Gastroesophageal sphincter (tissue), 4 donors: ENCODE data around the gene TTC8. TPM values are rescaled to one million over a fixed set of nuclear protein-coding genes. Genes with fewer than 3 reads are reported as not detected.

Experiments used
- ATAC-seq: fragments of 150-250 bp; one replicate; pipeline ENCODE4 v1.9.1; 2016; ENCODE audit warnings: mild to moderate bottlenecking, moderate library complexity
- H3K27ac ChIP-seq, 4 donors: fragments of 200-600 bp; sonication (generic) in 3 of 4; 1 replicate in 3 of 4; 2 replicates in 1 of 4; pipeline ENCODE4 v1.5.1; 2016 to 2019
- H3K27me3 ChIP-seq: fragments of 200-600 bp; sonication (generic); one replicate; pipeline ENCODE4 v1.5.1; 2019
- H3K36me3 ChIP-seq, 2 donors: fragments of 200-600 bp; sonication (generic); one replicate each; pipeline ENCODE4 v1.5.1; 2019; ENCODE audit warnings: control low read depth in 1 of 2
- H3K4me1 ChIP-seq, 3 donors: fragments of 200-600 bp; sonication (generic); 1 replicate in 2 of 3; 2 replicates in 1 of 3; pipeline ENCODE4 v1.5.1; 2016 to 2019; ENCODE audit warnings: control low read depth in 2 of 3
- H3K4me3 ChIP-seq, 2 donors: fragments of 200-600 bp; sonication (generic); one replicate each; pipeline ENCODE4 v1.5.1; 2019; ENCODE audit warnings: mild to moderate bottlenecking in 1 of 2, moderate library complexity in 1 of 2
- H3K9me3 ChIP-seq, 3 donors: fragments of 200-600 bp; sonication (generic); one replicate each; pipeline ENCODE4 v1.5.1; 2017 to 2019; ENCODE audit warnings: control low read depth in 2 of 3
- EP300 ChIP-seq: sonication (generic); formaldehyde crosslinking; IDR thresholded peaks from one replicate; pipeline ENCODE4 v1.6.1; 2017; ENCODE audit warnings: antibody characterized with exemption, mild to moderate bottlenecking
- POLR2A ChIP-seq, 2 donors: fragments of 450-650 bp; IDR thresholded peaks; one replicate each; pipeline ENCODE4 v1.6.1; 2017; ENCODE audit warnings: antibody characterized with exemption in 2 of 2, mild to moderate bottlenecking in 2 of 2, moderate library complexity in 1 of 2
- POLR2AphosphoS5 ChIP-seq: sonication (generic); formaldehyde crosslinking; IDR thresholded peaks from one replicate; pipeline ENCODE4 v1.6.1; 2017; ENCODE audit warnings: antibody characterized with exemption
- WGBS, 2 donors: methylation state at CpG; one replicate each; pipeline ENCODE4 v1.1.5; 2018; ENCODE audit warnings: low coverage in 1 of 2; 5-methylcytosine and 5-hydroxymethylcytosine counted together
- total RNA-seq, 4 donors: library from RNA; depleted of rRNA; stranded (reverse); fragments of >200 nt; gene quantifications; one replicate each; pipeline ENCODE4 v1.1.0, GENCODE V29; 2016
- TF ChIP-seq, protein P1 (sequence below), 4 experiments: fragments of 200-600 bp in 2 of 4; fragments of 450-650 bp in 2 of 4; sonication (generic) in 1 of 4; IDR thresholded peaks; one replicate each; pipeline ENCODE4 v1.5.1; 2017 to 2019; ENCODE audit warnings: antibody characterized with exemption in 4 of 4, mild to moderate bottlenecking in 2 of 4, moderate library complexity in 2 of 4

Gene TTC8
- total RNA-seq, 4 donors from 2014 or later = 17.0 to 35.3 (median 24.8) TPM

DNA sequence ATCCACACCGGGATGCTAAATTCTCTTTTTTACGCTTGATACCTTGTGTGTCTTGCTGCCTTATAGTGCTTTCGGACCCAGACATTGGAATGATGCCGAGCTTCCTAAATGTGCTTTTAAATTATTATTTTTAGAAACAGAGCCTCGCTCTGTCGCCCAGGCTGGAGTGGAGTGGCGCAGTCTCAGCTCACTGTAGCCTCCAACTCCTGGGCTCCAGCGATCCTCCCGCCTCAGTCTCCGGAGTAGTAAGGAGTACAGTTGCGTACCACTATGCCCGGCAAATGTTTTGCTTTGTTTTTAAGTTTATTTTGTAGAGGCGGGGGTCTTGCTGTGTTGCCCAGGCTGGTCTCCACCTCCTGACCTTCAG lies 31.2 kb upstream of the TTC8 start:
- Histone ChIP-seq H3K27ac (peak overlapping the region; percentile 52 to 90 (median 88)), H3K4me3 (peak overlapping the region; percentile 37 to 86), H3K4me1 (peaks cover 0 to 31% (median 4%) of the 10 kb centered on the region in 3 donors), H3K36me3 (no peaks in the 10 kb centered on the region), H3K9me3 (no peaks in the 10 kb centered on the region), H3K27me3 (no peaks in the 10 kb centered on the region)
- TF ChIP-seq POLR2AphosphoS5 = no peak
- TF ChIP-seq EP300 = no peak
- ATAC-seq = peak; percentile 9
- WGBS, 2 donors = 34 to 63% methylated on average over 6 to 9 of the region's 13 CpGs

DNA sequence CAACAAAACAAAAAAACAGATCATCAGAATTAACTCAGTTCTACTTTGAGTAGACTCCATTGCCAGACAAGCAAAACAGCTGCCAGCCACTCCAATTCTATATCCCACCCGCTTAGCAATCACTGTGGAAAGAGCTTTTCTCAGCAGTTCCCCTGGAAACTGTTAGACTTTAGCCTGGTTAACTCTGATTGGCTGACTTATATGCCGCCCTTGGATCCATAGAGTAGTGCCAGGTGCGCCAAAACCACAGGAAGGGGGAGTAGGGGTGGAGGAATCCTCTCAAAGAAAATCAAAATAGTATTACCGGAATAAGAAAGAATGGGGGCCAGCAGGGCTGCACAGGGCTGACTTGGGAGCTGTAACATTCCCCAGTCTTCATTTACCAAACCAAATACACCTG lies 26.3 kb upstream of the TTC8 start:
- Histone ChIP-seq H3K4me1 (peaks cover 0 to 6% (median 4%) of the 10 kb centered on the region in 3 donors), H3K9me3 (no peaks in the 10 kb centered on the region), H3K4me3 (no peak overlapping the region), H3K27me3 (no peaks in the 10 kb centered on the region), H3K36me3 (no peaks in the 10 kb centered on the region), H3K27ac (no peak overlapping the region)
- TF ChIP-seq POLR2A (IDR thresholded peaks at IDR 0.05) = no peak
- no peak for TF ChIP-seq EP300
- TF ChIP-seq, protein P1, sequence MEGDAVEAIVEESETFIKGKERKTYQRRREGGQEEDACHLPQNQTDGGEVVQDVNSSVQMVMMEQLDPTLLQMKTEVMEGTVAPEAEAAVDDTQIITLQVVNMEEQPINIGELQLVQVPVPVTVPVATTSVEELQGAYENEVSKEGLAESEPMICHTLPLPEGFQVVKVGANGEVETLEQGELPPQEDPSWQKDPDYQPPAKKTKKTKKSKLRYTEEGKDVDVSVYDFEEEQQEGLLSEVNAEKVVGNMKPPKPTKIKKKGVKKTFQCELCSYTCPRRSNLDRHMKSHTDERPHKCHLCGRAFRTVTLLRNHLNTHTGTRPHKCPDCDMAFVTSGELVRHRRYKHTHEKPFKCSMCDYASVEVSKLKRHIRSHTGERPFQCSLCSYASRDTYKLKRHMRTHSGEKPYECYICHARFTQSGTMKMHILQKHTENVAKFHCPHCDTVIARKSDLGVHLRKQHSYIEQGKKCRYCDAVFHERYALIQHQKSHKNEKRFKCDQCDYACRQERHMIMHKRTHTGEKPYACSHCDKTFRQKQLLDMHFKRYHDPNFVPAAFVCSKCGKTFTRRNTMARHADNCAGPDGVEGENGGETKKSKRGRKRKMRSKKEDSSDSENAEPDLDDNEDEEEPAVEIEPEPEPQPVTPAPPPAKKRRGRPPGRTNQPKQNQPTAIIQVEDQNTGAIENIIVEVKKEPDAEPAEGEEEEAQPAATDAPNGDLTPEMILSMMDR (IDR thresholded peaks at IDR 0.05) = no peak
- no peak for TF ChIP-seq POLR2AphosphoS5
- no peak for ATAC-seq
- WGBS, 2 donors = 63 to 86% methylated on average over 1 of the region's 4 CpGs

DNA sequence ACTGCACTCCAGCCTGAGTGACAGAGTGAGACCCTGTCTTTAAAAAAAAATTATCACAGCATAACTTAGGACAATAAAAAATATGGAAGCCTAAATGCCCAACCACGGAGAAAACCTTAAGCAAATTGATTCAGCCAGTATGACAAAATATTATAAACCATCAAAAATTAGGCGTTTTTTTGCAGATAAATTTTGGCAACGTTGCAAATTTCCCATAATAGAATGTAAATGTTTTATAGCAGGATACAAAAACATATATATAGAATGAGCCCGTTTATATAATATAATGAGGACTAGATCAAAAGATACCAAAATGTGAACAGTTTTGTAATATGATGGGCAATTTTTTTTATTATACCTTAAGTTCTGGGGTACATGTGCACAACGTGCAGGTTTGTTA lies 24.9 kb upstream of the TTC8 start:
- Histone ChIP-seq H3K4me3 (no peak overlapping the region), H3K9me3 (no peaks in the 10 kb centered on the region), H3K27ac (no peak overlapping the region), H3K4me1 (no peaks in the 10 kb centered on the region), H3K36me3 (no peaks in the 10 kb centered on the region), H3K27me3 (no peaks in the 10 kb centered on the region)
- TF ChIP-seq EP300 (no peak), POLR2AphosphoS5 (no peak), POLR2A (IDR thresholded peaks at IDR 0.05) (no peak)
- TF ChIP-seq, protein P1 (IDR thresholded peaks at IDR 0.05) = no peak
- no peak for ATAC-seq
- 55 to 70% methylated on average over 5 of the region's 5 CpGs for WGBS, 2 donors

DNA sequence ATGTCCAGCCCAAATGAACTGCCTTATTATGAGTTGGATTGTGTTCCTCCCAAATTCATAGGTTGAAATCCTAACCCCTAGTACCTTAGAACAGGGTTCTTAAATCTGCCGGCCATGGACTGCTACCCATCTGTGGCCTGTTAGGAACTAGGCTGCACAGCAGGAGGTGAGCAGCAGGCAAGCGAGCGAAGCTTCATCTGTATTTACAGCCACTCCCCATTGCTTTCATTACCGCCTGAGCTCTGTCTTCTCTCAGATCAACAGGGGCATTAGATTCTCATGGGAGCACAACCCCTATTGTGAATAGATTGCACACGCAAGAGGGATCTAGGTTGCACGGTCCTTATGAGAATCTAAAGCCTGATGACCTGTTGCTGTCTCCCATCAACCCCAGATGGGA lies 21.9 kb upstream of the TTC8 start:
- no peak overlapping the region for H3K27ac ChIP-seq
- ATAC-seq = no peak
- H3K27me3 ChIP-seq = no peaks in the 10 kb centered on the region
- no peaks in the 10 kb centered on the region for H3K9me3 ChIP-seq
- H3K4me1 ChIP-seq = no peaks in the 10 kb centered on the region
- H3K4me3 ChIP-seq = no peak overlapping the region
- no peak for TF ChIP-seq POLR2AphosphoS5
- 67 to 92% methylated on average over 4 to 5 of the region's 6 CpGs for WGBS, 2 donors
- no peaks in the 10 kb centered on the region for H3K36me3 ChIP-seq

DNA sequence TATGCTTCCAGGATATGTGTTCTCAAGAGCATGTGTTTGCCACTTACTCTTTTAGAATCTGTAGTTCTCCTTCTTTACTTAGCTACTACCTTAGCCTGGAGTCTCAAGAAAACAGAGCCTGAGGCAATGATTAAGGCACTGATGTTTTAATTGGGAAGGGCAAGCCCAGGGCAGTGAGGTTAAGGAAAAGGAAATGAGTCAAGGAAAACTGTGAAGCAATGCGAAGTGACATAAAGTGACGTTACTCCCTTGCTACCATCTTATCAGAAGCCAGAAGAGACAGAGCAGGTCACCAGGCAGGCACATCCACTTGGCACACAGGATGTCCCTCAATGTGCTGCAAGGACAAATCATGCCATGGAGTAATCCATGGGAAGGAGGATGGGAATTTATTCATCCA lies 20.4 kb upstream of the TTC8 start:
- Histone ChIP-seq H3K9me3 (peaks cover 0 to 8% (median 0%) of the 10 kb centered on the region in 3 donors), H3K27me3 (no peaks in the 10 kb centered on the region), H3K27ac (no peak overlapping the region), H3K4me1 (no peaks in the 10 kb centered on the region), H3K4me3 (no peak overlapping the region), H3K36me3 (no peaks in the 10 kb centered on the region)
- 56 to 69% methylated on average over 2 of the region's 2 CpGs for WGBS, 2 donors
- TF ChIP-seq, protein P1 (IDR thresholded peaks at IDR 0.05) = no peak
- TF ChIP-seq POLR2AphosphoS5 (no peak), POLR2A (IDR thresholded peaks at IDR 0.05) (no peak), EP300 (no peak)
- ATAC-seq = no peak

DNA sequence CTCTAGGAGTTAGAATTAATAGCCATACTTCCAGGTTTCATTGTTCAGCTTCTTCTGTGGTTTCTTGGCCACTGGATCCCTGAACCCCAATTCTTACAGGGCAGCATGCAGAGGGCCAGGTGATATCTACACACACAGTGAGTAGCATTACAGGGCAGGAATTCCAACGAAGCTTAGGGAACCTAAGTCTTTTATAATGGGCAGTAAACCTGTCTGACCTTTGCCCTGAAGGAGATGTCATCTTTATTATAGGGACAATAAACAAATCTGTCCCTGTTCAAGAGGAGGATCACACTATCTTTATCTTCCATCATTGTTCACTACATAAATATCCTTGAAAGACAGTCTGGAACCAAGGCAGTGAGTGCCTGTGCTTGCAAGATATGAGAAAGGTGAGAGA lies 20.0 kb upstream of the TTC8 start:
- no peak overlapping the region for H3K4me3 ChIP-seq
- WGBS, 2 donors = 0% methylated on average over 1 of the region's 1 CpG; no CpG with 5 or more reads in 1 of the 2 donors

More for the DNA sequence above, 20.0 kb upstream of the TTC8 start:
- H3K9me3 ChIP-seq = peaks cover 0 to 9% (median 0%) of the 10 kb centered on the region in 3 donors
- no peaks in the 10 kb centered on the region for H3K27me3 ChIP-seq
- H3K27ac ChIP-seq = no peak overlapping the region
- H3K36me3 ChIP-seq = no peaks in the 10 kb centered on the region
- no peak for ATAC-seq
- H3K4me1 ChIP-seq = no peaks in the 10 kb centered on the region
- TF ChIP-seq, protein P1 (IDR thresholded peaks at IDR 0.05) = no peak
- no peak for TF ChIP-seq POLR2A (IDR thresholded peaks at IDR 0.05)
- TF ChIP-seq POLR2AphosphoS5 = no peak
- TF ChIP-seq EP300 = no peak
